ENCODE results near the gene S100B. TPM values are rescaled to one million over a fixed set of nuclear protein-coding genes. Genes with fewer than 3 reads are reported as not detected.

The S100B gene
- total RNA-seq = not detected in 2 replicates

DNA sequence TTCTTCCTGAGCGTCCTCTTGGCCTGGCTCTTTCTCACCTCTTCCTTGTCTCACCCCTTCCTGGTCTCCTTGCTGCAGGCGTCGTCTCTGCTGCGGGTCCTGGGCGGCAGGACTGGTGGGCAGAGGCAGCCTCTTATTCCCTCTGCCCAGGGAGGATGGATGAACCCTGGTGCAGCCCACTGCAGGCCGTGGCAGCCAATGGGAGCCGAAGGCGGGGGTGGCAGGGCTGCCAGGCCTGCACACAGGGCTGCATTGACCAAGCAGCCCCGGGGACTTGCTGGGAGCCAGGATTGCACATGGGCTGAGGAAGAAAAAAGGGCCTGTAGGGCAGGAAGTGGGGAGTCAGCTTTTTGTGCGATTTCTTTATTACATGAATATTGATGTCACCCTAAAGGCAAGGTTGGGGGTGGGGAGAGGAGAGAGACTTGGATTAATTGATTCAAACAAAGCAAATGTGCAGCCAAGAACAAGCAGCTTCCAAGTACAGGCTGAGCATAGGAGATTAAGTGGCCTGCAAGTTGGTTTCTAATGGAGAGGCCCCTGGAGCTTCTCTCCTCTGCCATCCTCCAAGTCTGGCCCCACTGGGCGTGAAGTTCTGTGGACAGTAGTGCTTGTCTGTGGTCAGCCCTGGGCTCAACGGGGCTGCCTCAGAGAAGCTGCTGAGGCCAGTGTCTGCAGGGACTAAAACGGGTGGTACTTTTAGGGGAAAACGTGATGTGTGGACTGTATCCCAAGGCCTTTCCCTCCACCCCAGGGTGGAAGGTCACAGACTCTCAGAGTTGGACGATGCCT lies at the start of gene S100B:
S100B (minus strand) TSS at position 108 of the 792 bp plus-strand sequence. CDS start 2,667 bp downstream, outside the sequence.
- H3K27ac Mint-ChIP-seq = no peak within 1 kb of the TSS
- peaks cover 5% of the 10 kb centered on the region for H3K27me3 Mint-ChIP-seq
- no peaks in the 10 kb centered on the region for H3K9me3 Mint-ChIP-seq
- intact Hi-C loops (cut with micrococcal nuclease) = no loop called here
- H3K4me1 Mint-ChIP-seq = peaks cover 26% of the 10 kb centered on the region
- CTCF ChIA-PET = no interaction called here
- H3K36me3 Mint-ChIP-seq (ENCODE audit: low read depth) = no peaks in the 10 kb centered on the region
- ATAC-seq (ENCODE audit: low read depth) = no peak
- no peak for DNase-seq
- POLR2A ChIA-PET = no interaction called here
- no peak within 1 kb of the TSS for H3K4me3 Mint-ChIP-seq
- no peak for TF ChIP-seq CTCF (IDR thresholded peaks at IDR 0.05)

DNA sequence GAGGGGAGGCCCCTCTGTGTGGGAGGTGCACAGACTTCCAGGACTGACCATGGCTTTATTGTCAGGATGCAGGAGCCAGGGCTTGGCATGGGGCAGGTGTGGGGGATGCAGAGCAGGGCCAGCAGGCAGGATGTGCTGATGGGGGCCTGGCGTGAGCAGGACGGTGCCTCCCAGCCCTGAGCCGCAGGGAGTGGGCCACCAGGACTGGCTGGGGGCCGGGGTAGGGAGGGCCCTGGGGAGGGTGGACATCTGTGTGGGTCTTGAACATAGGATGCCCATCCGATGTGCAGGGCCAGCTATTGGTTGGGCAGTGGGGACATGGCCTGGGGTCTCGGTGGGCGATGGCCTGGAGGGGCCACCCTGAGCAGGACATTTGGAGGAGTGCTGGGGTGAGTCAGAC lies 46.2 kb upstream of the S100B start:
- no peak for TF ChIP-seq CTCF (IDR thresholded peaks at IDR 0.05)
- Mint-ChIP-seq H3K4me1 (no peaks in the 10 kb centered on the region), H3K27me3 (no peaks in the 10 kb centered on the region), H3K9me3 (peaks cover 9% of the 10 kb centered on the region), H3K36me3 (ENCODE audit: low read depth) (peaks cover 99% of the 10 kb centered on the region), H3K27ac (no peak overlapping the region), H3K4me3 (no peak overlapping the region)
- DNase-seq = no peak
- POLR2A ChIA-PET = no interaction called here
- no peak for ATAC-seq (ENCODE audit: low read depth)
- intact Hi-C loops (cut with micrococcal nuclease) = no loop called here
- CTCF ChIA-PET = no interaction called here

GRCh38 chr21:46650476-46651098 lies 45.7 kb upstream of the S100B start:
- CTCF ChIA-PET = no interaction called here
- no peak overlapping the region for H3K4me3 Mint-ChIP-seq
- intact Hi-C loops (cut with micrococcal nuclease) = no loop called here

DNA sequence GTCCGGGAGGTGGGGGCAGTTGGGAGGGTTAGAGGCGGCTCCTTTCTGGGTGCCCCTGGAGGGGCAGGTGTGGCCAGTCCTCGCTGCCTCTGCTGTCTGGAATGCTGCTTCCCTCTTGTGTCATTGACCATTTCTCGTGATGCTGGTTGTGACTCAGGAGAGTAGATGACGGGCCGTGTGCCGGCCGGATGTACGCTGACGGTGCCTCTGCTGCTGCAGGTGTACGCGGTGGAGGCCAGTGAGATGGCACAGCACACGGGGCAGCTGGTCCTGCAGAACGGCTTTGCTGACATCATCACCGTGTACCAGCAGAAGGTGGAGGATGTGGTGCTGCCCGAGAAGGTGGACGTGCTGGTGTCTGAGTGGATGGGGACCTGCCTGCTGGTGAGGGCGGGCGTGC lies 44.5 kb upstream of the S100B start:
- ChIA-PET CTCF (no interaction called here), POLR2A (no interaction called here)
- Mint-ChIP-seq H3K4me1 (no peaks in the 10 kb centered on the region), H3K9me3 (no peaks in the 10 kb centered on the region), H3K27me3 (no peaks in the 10 kb centered on the region), H3K4me3 (no peak overlapping the region), H3K27ac (no peak overlapping the region), H3K36me3 (ENCODE audit: low read depth) (peaks cover 97% of the 10 kb centered on the region)
- no peak for ATAC-seq (ENCODE audit: low read depth)
- no peak for DNase-seq
- no peak for TF ChIP-seq CTCF (IDR thresholded peaks at IDR 0.05)
- intact Hi-C loops (cut with micrococcal nuclease) = no loop called here

More at GRCh38 chr21:46650476-46651098, 45.7 kb upstream of the S100B start:
- no peaks in the 10 kb centered on the region for H3K27me3 Mint-ChIP-seq
- no peaks in the 10 kb centered on the region for H3K4me1 Mint-ChIP-seq
- peaks cover 6% of the 10 kb centered on the region for H3K9me3 Mint-ChIP-seq
- no peak for TF ChIP-seq CTCF (IDR thresholded peaks at IDR 0.05)
- DNase-seq (no peak), ATAC-seq (ENCODE audit: low read depth) (no peak)
- H3K36me3 Mint-ChIP-seq (ENCODE audit: low read depth) = peaks cover 99% of the 10 kb centered on the region
- POLR2A ChIA-PET = no interaction called here
- H3K27ac Mint-ChIP-seq = no peak overlapping the region

DNA sequence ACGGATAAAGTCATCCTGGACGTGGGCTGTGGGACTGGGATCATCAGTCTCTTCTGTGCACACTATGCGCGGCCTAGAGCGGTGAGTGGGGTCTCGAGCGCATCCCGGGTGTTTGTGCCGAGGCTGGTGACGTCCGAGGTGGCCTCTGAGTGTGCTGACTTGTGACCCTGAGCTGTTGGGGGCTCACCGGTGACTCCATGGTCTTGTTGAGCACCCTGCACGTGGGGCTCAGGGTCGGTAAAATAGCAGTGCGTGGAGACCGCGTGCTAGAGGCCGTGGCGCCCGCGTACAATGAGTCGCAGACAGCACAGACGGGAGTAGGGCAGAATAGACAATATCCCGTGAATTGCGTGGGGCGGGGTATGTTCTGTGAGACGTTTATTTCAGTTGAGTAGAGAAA lies 43.7 kb upstream of the S100B start:
- DNase-seq = no peak
- H3K4me3 Mint-ChIP-seq = no peak overlapping the region

More for the DNA sequence above, 43.7 kb upstream of the S100B start:
- TF ChIP-seq CTCF (IDR thresholded peaks at IDR 0.05) = no peak
- ATAC-seq (ENCODE audit: low read depth) = no peak
- Mint-ChIP-seq H3K27me3 (no peaks in the 10 kb centered on the region), H3K9me3 (no peaks in the 10 kb centered on the region), H3K27ac (no peak overlapping the region), H3K36me3 (ENCODE audit: low read depth) (peaks cover 97% of the 10 kb centered on the region), H3K4me1 (no peaks in the 10 kb centered on the region)
- ChIA-PET POLR2A (no interaction called here), CTCF (no interaction called here)
- intact Hi-C loops (cut with micrococcal nuclease) = no loop called here
